Left forelimb (tissue), 1 donor: Measurements from ENCODE around the gene VKORC1.

Source experiments
- DNase-seq: peaks from one replicate; pipeline ENCODE4 v3.0.0-alpha.2; 2018; ENCODE audit warnings: low spot score

VKORC1 gene

GRCh38 chr16:31063495-31063842 is 31.1 kb downstream of the VKORC1 start:
- DNase-seq, result no peak

- DNase-seq, result no peak
These were observed 32.7 kb downstream of the VKORC1 start for GRCh38 chr16:31061813-31062440.

- DNase-seq, result no peak
These were observed 33.3 kb downstream of the VKORC1 start for GRCh38 chr16:31061126-31061812.

GRCh38 chr16:31055613-31056012 is 39.0 kb downstream of the VKORC1 start:
- DNase-seq, result no peak

- DNase-seq, result no peak
These were observed 42.5 kb downstream of the VKORC1 start for GRCh38 chr16:31052114-31052513.

GRCh38 chr16:31050280-31051030 is 44.1 kb downstream of the VKORC1 start:
- no peak for DNase-seq

GRCh38 chr16:31043898-31044481 is 50.6 kb downstream of the VKORC1 start:
- DNase-seq, result no peak

GRCh38 chr16:31043352-31043751 is 51.2 kb downstream of the VKORC1 start:
- DNase-seq, result no peak

- DNase-seq, result no peak
These were observed 51.7 kb downstream of the VKORC1 start for GRCh38 chr16:31042866-31043265.
